ENCODE results near the gene PHLPP2. TPM values are rescaled to one million over a fixed set of nuclear protein-coding genes. Genes with fewer than 3 reads are reported as not detected.

The PHLPP2 gene
- total and polyA plus RNA-seq, 5 donors from 2014 or later = 1.7 to 10.1 (median 2.3) TPM

- H3K36me3 Mint-ChIP-seq = peaks cover 41% of the 10 kb centered on the region
- H3K27me3 ChIP-seq (ENCODE audit: control insufficient read depth, insufficient read depth, low read length) = no peaks in the 10 kb centered on the region
- no peak overlapping the region for H3K4me3 Mint-ChIP-seq
- no peak overlapping the region for H3K4me3 ChIP-seq (ENCODE audit: low read depth, low read length)
- H3K27ac Mint-ChIP-seq = no peak overlapping the region
- DNase-seq (no peak), ATAC-seq (ENCODE audit: low read depth in 2 of 2) (no peak)
- H3K9me3 ChIP-seq (ENCODE audit: control insufficient read depth in 2 of 2, low read length in 2 of 2) = no peaks in the 10 kb centered on the region
- no peaks in the 10 kb centered on the region for H3K9me3 Mint-ChIP-seq
- H3K27me3 Mint-ChIP-seq = no peaks in the 10 kb centered on the region
- H3K4me1 ChIP-seq (ENCODE audit: control insufficient read depth, insufficient read depth, low read length, poor library complexity, severe bottlenecking) = no peaks in the 10 kb centered on the region
- peaks cover 0 to 8% (median 2%) of the 10 kb centered on the region in 4 donors for H3K4me1 Mint-ChIP-seq
- H3K27ac ChIP-seq (ENCODE audit: insufficient read depth, low read length, poor library complexity, severe bottlenecking) = no peak overlapping the region
- peaks cover 81% of the 10 kb centered on the region for H3K36me3 ChIP-seq (ENCODE audit: control insufficient read depth, insufficient read depth, low read length)
Observed at GRCh38 chr16:71758293-71758760, 33.8 kb upstream of the PHLPP2 start.

GRCh38 chr16:71754652-71755051, 30.2 kb upstream of the PHLPP2 start:
- Histone ChIP-seq H3K27me3 (ENCODE audit: control insufficient read depth, insufficient read depth, low read length) (no peaks in the 10 kb centered on the region), H3K36me3 (ENCODE audit: control insufficient read depth, insufficient read depth, low read length) (peaks cover 76% of the 10 kb centered on the region), H3K4me3 (ENCODE audit: low read depth, low read length) (no peak overlapping the region), H3K9me3 (ENCODE audit: control insufficient read depth in 2 of 2, low read length in 2 of 2) (no peaks in the 10 kb centered on the region), H3K27ac (ENCODE audit: insufficient read depth, low read length, poor library complexity, severe bottlenecking) (no peak overlapping the region), H3K4me1 (ENCODE audit: control insufficient read depth, insufficient read depth, low read length, poor library complexity, severe bottlenecking) (no peaks in the 10 kb centered on the region)
- Mint-ChIP-seq H3K4me1 (peaks cover 0 to 11% (median 5%) of the 10 kb centered on the region in 4 donors), H3K27me3 (no peaks in the 10 kb centered on the region), H3K9me3 (no peaks in the 10 kb centered on the region), H3K4me3 (no peak overlapping the region), H3K36me3 (peaks cover 43% of the 10 kb centered on the region), H3K27ac (peak overlapping the region in 1 of 3 donors; percentile 31)
- DNase-seq (no peak), ATAC-seq (ENCODE audit: low read depth in 2 of 2) (no peak)

GRCh38 chr16:71754108-71754507, 29.6 kb upstream of the PHLPP2 start:
- Histone ChIP-seq H3K36me3 (ENCODE audit: control insufficient read depth, insufficient read depth, low read length) (peaks cover 79% of the 10 kb centered on the region), H3K4me1 (ENCODE audit: control insufficient read depth, insufficient read depth, low read length, poor library complexity, severe bottlenecking) (no peaks in the 10 kb centered on the region), H3K4me3 (ENCODE audit: low read depth, low read length) (no peak overlapping the region), H3K27me3 (ENCODE audit: control insufficient read depth, insufficient read depth, low read length) (no peaks in the 10 kb centered on the region), H3K27ac (ENCODE audit: insufficient read depth, low read length, poor library complexity, severe bottlenecking) (no peak overlapping the region), H3K9me3 (ENCODE audit: control insufficient read depth in 2 of 2, low read length in 2 of 2) (no peaks in the 10 kb centered on the region)
- ATAC-seq (ENCODE audit: low read depth in 2 of 2) (no peak), DNase-seq (no peak)
- Mint-ChIP-seq H3K9me3 (no peaks in the 10 kb centered on the region), H3K4me3 (no peak overlapping the region), H3K27ac (peak overlapping the region in 2 of 3 donors; percentile 18 to 31), H3K4me1 (peaks cover 0 to 11% (median 6%) of the 10 kb centered on the region in 4 donors), H3K27me3 (no peaks in the 10 kb centered on the region), H3K36me3 (peaks cover 45% of the 10 kb centered on the region)

- H3K36me3 Mint-ChIP-seq = peaks cover 46% of the 10 kb centered on the region
- peak overlapping the region in 2 of 3 donors; percentile 28 to 54 for H3K27ac Mint-ChIP-seq
- H3K27me3 Mint-ChIP-seq = no peaks in the 10 kb centered on the region
- H3K27me3 ChIP-seq (ENCODE audit: control insufficient read depth, insufficient read depth, low read length) = no peaks in the 10 kb centered on the region
- H3K4me3 ChIP-seq (ENCODE audit: low read depth, low read length) = no peak overlapping the region
- no peaks in the 10 kb centered on the region for H3K9me3 ChIP-seq (ENCODE audit: control insufficient read depth in 2 of 2, low read length in 2 of 2)
- H3K27ac ChIP-seq (ENCODE audit: insufficient read depth, low read length, poor library complexity, severe bottlenecking) = no peak overlapping the region
- DNase-seq = no peak
- H3K9me3 Mint-ChIP-seq = no peaks in the 10 kb centered on the region
- peaks cover 74% of the 10 kb centered on the region for H3K36me3 ChIP-seq (ENCODE audit: control insufficient read depth, insufficient read depth, low read length)
- H3K4me1 ChIP-seq (ENCODE audit: control insufficient read depth, insufficient read depth, low read length, poor library complexity, severe bottlenecking) = no peaks in the 10 kb centered on the region
- H3K4me1 Mint-ChIP-seq = peaks cover 3 to 16% (median 5%) of the 10 kb centered on the region in 4 donors
- no peak overlapping the region for H3K4me3 Mint-ChIP-seq
- ATAC-seq (ENCODE audit: low read depth in 2 of 2) = no peak
Observed at GRCh38 chr16:71748226-71748625, 23.7 kb upstream of the PHLPP2 start.

- no peaks in the 10 kb centered on the region for H3K27me3 ChIP-seq (ENCODE audit: control insufficient read depth, insufficient read depth, low read length)
- Mint-ChIP-seq H3K9me3 (no peaks in the 10 kb centered on the region), H3K27me3 (no peaks in the 10 kb centered on the region), H3K36me3 (peaks cover 41% of the 10 kb centered on the region), H3K4me3 (no peak overlapping the region), H3K4me1 (peaks cover 3 to 7% (median 6%) of the 10 kb centered on the region in 4 donors), H3K27ac (no peak overlapping the region)
- H3K27ac ChIP-seq (ENCODE audit: insufficient read depth, low read length, poor library complexity, severe bottlenecking) = peak overlapping the region; percentile 26
- H3K36me3 ChIP-seq (ENCODE audit: control insufficient read depth, insufficient read depth, low read length) = peaks cover 70% of the 10 kb centered on the region
- peak in 1 of 2 donors; percentile 69 for ATAC-seq (ENCODE audit: low read depth in 2 of 2)
- peak; percentile 9 to 78 (median 57) for DNase-seq
- no peaks in the 10 kb centered on the region for H3K4me1 ChIP-seq (ENCODE audit: control insufficient read depth, insufficient read depth, low read length, poor library complexity, severe bottlenecking)
- no peaks in the 10 kb centered on the region for H3K9me3 ChIP-seq (ENCODE audit: control insufficient read depth in 2 of 2, low read length in 2 of 2)
- H3K4me3 ChIP-seq (ENCODE audit: low read depth, low read length) = no peak overlapping the region
Observed at GRCh38 chr16:71746442-71747046, 22.0 kb upstream of the PHLPP2 start.

GRCh38 chr16:71738855-71739254, 14.4 kb upstream of the PHLPP2 start:
- Mint-ChIP-seq H3K36me3 (peaks cover 40% of the 10 kb centered on the region), H3K27ac (peak overlapping the region in 1 of 3 donors; percentile 7), H3K4me3 (no peak overlapping the region), H3K9me3 (no peaks in the 10 kb centered on the region), H3K27me3 (no peaks in the 10 kb centered on the region), H3K4me1 (peaks cover 0 to 2% (median 0%) of the 10 kb centered on the region in 4 donors)
- no peaks in the 10 kb centered on the region for H3K9me3 ChIP-seq (ENCODE audit: control insufficient read depth in 2 of 2, low read length in 2 of 2)
- no peak for DNase-seq
- no peak for ATAC-seq (ENCODE audit: low read depth in 2 of 2)
- H3K27ac ChIP-seq (ENCODE audit: insufficient read depth, low read length, poor library complexity, severe bottlenecking) = no peak overlapping the region
- no peaks in the 10 kb centered on the region for H3K27me3 ChIP-seq (ENCODE audit: control insufficient read depth, insufficient read depth, low read length)
- H3K36me3 ChIP-seq (ENCODE audit: control insufficient read depth, insufficient read depth, low read length) = peaks cover 78% of the 10 kb centered on the region
- no peaks in the 10 kb centered on the region for H3K4me1 ChIP-seq (ENCODE audit: control insufficient read depth, insufficient read depth, low read length, poor library complexity, severe bottlenecking)
- no peak overlapping the region for H3K4me3 ChIP-seq (ENCODE audit: low read depth, low read length)

GRCh38 chr16:71737501-71737900, 13.0 kb upstream of the PHLPP2 start:
- H3K4me3 ChIP-seq (ENCODE audit: low read depth, low read length) = no peak overlapping the region
- peaks cover 47% of the 10 kb centered on the region for H3K36me3 Mint-ChIP-seq
- peaks cover 80% of the 10 kb centered on the region for H3K36me3 ChIP-seq (ENCODE audit: control insufficient read depth, insufficient read depth, low read length)
- DNase-seq (no peak), ATAC-seq (ENCODE audit: low read depth in 2 of 2) (no peak)
- no peak overlapping the region for H3K27ac ChIP-seq (ENCODE audit: insufficient read depth, low read length, poor library complexity, severe bottlenecking)
- H3K4me1 ChIP-seq (ENCODE audit: control insufficient read depth, insufficient read depth, low read length, poor library complexity, severe bottlenecking) = no peaks in the 10 kb centered on the region
- no peaks in the 10 kb centered on the region for H3K27me3 Mint-ChIP-seq
- no peaks in the 10 kb centered on the region for H3K27me3 ChIP-seq (ENCODE audit: control insufficient read depth, insufficient read depth, low read length)
- H3K27ac Mint-ChIP-seq = no peak overlapping the region
- no peak overlapping the region for H3K4me3 Mint-ChIP-seq
- H3K9me3 Mint-ChIP-seq = no peaks in the 10 kb centered on the region
- no peaks in the 10 kb centered on the region for H3K9me3 ChIP-seq (ENCODE audit: control insufficient read depth in 2 of 2, low read length in 2 of 2)
- no peaks in the 10 kb centered on the region for H3K4me1 Mint-ChIP-seq

- Histone ChIP-seq H3K9me3 (ENCODE audit: control insufficient read depth in 2 of 2, low read length in 2 of 2) (no peaks in the 10 kb centered on the region), H3K27me3 (ENCODE audit: control insufficient read depth, insufficient read depth, low read length) (no peaks in the 10 kb centered on the region), H3K36me3 (ENCODE audit: control insufficient read depth, insufficient read depth, low read length) (peaks cover 84% of the 10 kb centered on the region), H3K4me3 (ENCODE audit: low read depth, low read length) (no peak overlapping the region), H3K4me1 (ENCODE audit: control insufficient read depth, insufficient read depth, low read length, poor library complexity, severe bottlenecking) (no peaks in the 10 kb centered on the region), H3K27ac (ENCODE audit: insufficient read depth, low read length, poor library complexity, severe bottlenecking) (no peak overlapping the region)
- DNase-seq (no peak), ATAC-seq (ENCODE audit: low read depth in 2 of 2) (no peak)
- H3K36me3 Mint-ChIP-seq = peaks cover 46% of the 10 kb centered on the region
- H3K4me1 Mint-ChIP-seq = peaks cover 0 to 5% (median under 1%) of the 10 kb centered on the region in 4 donors
- no peaks in the 10 kb centered on the region for H3K27me3 Mint-ChIP-seq
- H3K27ac Mint-ChIP-seq = no peak overlapping the region
- no peak overlapping the region for H3K4me3 Mint-ChIP-seq
- H3K9me3 Mint-ChIP-seq = no peaks in the 10 kb centered on the region
Observed at GRCh38 chr16:71734511-71734910, 10.0 kb upstream of the PHLPP2 start.

Data from CD4-positive, CD25-positive, alpha-beta regulatory T cell (primary cell).